ENCODE measurements around the gene NR6A1.

The NR6A1 gene

GRCh38 chr9:124779368-124780059, 8.4 kb upstream of the NR6A1 start:
- no peak overlapping the region for H3K9ac ChIP-seq (ENCODE audit: low read depth, low read length, poor library complexity, severe bottlenecking)
- H2AFZ ChIP-seq (ENCODE audit: low read length): no peak overlapping the region
- H3K36me3 ChIP-seq (ENCODE audit: insufficient read depth, low read length): no peaks in the 10 kb centered on the region
- H3K9me2 ChIP-seq (replicated peaks; ENCODE audit: low read depth, low read length): no peaks in the 10 kb centered on the region
- no peak for TF ChIP-seq EZH2phosphoT487 (IDR thresholded peaks at IDR 0.05; ENCODE audit: borderline replicate concordance)
- TF ChIP-seq, protein P1, sequence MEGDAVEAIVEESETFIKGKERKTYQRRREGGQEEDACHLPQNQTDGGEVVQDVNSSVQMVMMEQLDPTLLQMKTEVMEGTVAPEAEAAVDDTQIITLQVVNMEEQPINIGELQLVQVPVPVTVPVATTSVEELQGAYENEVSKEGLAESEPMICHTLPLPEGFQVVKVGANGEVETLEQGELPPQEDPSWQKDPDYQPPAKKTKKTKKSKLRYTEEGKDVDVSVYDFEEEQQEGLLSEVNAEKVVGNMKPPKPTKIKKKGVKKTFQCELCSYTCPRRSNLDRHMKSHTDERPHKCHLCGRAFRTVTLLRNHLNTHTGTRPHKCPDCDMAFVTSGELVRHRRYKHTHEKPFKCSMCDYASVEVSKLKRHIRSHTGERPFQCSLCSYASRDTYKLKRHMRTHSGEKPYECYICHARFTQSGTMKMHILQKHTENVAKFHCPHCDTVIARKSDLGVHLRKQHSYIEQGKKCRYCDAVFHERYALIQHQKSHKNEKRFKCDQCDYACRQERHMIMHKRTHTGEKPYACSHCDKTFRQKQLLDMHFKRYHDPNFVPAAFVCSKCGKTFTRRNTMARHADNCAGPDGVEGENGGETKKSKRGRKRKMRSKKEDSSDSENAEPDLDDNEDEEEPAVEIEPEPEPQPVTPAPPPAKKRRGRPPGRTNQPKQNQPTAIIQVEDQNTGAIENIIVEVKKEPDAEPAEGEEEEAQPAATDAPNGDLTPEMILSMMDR (conservative IDR thresholded peaks at IDR 0.05; ENCODE audit: low read length): no peak
- H3K4me1 ChIP-seq (ENCODE audit: insufficient read depth, low read length, poor library complexity, severe bottlenecking): no peaks in the 10 kb centered on the region
- no peaks in the 10 kb centered on the region for H3K79me2 ChIP-seq (ENCODE audit: insufficient read depth, low read length)
- H3K27me3 ChIP-seq (ENCODE audit: insufficient read depth, low read length, poor library complexity, severe bottlenecking): no peaks in the 10 kb centered on the region
- no peak overlapping the region for H3K4me2 ChIP-seq (ENCODE audit: low read depth, low read length, poor library complexity, severe bottlenecking)
- H3K4me3 ChIP-seq (ENCODE audit: low read length, poor library complexity, severe bottlenecking): no peak overlapping the region
- no peaks in the 10 kb centered on the region for H3K9me3 ChIP-seq (ENCODE audit: insufficient read depth, low read depth, low read length)
- no peaks in the 10 kb centered on the region for H4K20me1 ChIP-seq (ENCODE audit: insufficient read depth, low read length, poor library complexity, severe bottlenecking)
- H3F3A ChIP-seq (ENCODE audit: low read depth): no peaks in the 10 kb centered on the region

- Histone ChIP-seq H3K27me3 (ENCODE audit: insufficient read depth, low read length, poor library complexity, severe bottlenecking) (no peaks in the 10 kb centered on the region), H4K20me1 (ENCODE audit: insufficient read depth, low read length, poor library complexity, severe bottlenecking) (no peaks in the 10 kb centered on the region), H3K4me3 (ENCODE audit: low read length, poor library complexity, severe bottlenecking) (no peak overlapping the region), H3K4me1 (ENCODE audit: insufficient read depth, low read length, poor library complexity, severe bottlenecking) (no peaks in the 10 kb centered on the region), H3K79me2 (ENCODE audit: insufficient read depth, low read length) (no peaks in the 10 kb centered on the region), H3F3A (ENCODE audit: low read depth) (no peaks in the 10 kb centered on the region), H3K36me3 (ENCODE audit: insufficient read depth, low read length) (no peaks in the 10 kb centered on the region), H3K9ac (ENCODE audit: low read depth, low read length, poor library complexity, severe bottlenecking) (no peak overlapping the region), H3K9me2 (replicated peaks; ENCODE audit: low read depth, low read length) (no peaks in the 10 kb centered on the region), H3K4me2 (ENCODE audit: low read depth, low read length, poor library complexity, severe bottlenecking) (no peak overlapping the region), H2AFZ (ENCODE audit: low read length) (no peak overlapping the region), H3K9me3 (ENCODE audit: insufficient read depth, low read depth, low read length) (no peaks in the 10 kb centered on the region)
- no peak for TF ChIP-seq EZH2phosphoT487 (IDR thresholded peaks at IDR 0.05; ENCODE audit: borderline replicate concordance)
- TF ChIP-seq, protein P1 (conservative IDR thresholded peaks at IDR 0.05; ENCODE audit: low read length): no peak
These were observed 7.7 kb upstream of the NR6A1 start for GRCh38 chr9:124778575-124779367.

DNA sequence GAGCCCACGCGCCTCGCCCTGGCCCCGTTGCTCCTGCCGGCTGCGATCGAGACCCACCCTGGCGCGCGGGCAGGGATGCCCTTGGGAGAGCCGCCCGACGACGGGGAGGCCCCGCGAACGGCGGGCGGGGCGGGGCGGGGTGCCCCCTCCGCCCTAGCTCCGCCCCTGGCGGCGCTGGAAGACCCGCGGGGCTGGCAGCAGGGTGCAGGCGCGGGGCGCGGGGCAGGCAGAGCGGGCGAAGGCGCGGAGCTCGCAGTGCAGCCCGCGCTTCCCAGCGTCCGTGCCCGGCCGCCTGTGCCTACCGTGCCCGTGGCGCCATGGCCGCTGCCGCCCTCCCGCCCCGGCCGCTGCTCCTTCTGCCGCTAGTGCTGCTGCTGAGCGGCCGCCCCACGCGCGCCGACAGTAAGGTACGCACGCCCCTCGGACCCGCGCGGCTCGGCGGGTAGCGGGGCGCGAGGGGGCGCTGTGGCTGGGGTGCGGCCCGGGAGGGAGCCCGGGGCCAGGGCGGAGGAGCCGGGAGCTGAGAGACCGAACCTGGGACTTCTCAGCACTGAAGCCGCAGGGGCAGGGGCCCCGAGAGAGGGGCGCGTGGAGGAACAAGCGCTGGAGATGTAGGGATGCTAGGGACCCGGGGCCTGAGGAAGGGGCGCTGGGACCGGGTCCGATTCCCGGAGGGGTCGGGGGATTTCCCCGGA, 6.0 kb upstream of the NR6A1 start, which contains the start of gene OLFML2A:
OLFML2A (plus strand) TSS at position 180 of the 695 bp plus-strand sequence; CDS start at position 318, 138 bp downstream.
- no peak within 1 kb of the TSS for H2AFZ ChIP-seq (ENCODE audit: low read length)
- no peak within 1 kb of the TSS for H3K4me3 ChIP-seq (ENCODE audit: low read length, poor library complexity, severe bottlenecking)
- no peak within 1 kb of the TSS for H3K4me2 ChIP-seq (ENCODE audit: low read depth, low read length, poor library complexity, severe bottlenecking)
- no peaks in the 10 kb centered on the region for H3K9me2 ChIP-seq (replicated peaks; ENCODE audit: low read depth, low read length)
- TF ChIP-seq, protein P1 (conservative IDR thresholded peaks at IDR 0.05; ENCODE audit: low read length): no peak
- TF ChIP-seq EZH2phosphoT487 (IDR thresholded peaks at IDR 0.05; ENCODE audit: borderline replicate concordance): no peak
- H3K4me1 ChIP-seq (ENCODE audit: insufficient read depth, low read length, poor library complexity, severe bottlenecking): no peaks in the 10 kb centered on the region
- no peaks in the 10 kb centered on the region for H3K27me3 ChIP-seq (ENCODE audit: insufficient read depth, low read length, poor library complexity, severe bottlenecking)
- H4K20me1 ChIP-seq (ENCODE audit: insufficient read depth, low read length, poor library complexity, severe bottlenecking): no peaks in the 10 kb centered on the region
- no peaks in the 10 kb centered on the region for H3K79me2 ChIP-seq (ENCODE audit: insufficient read depth, low read length)
- no peaks in the 10 kb centered on the region for H3K36me3 ChIP-seq (ENCODE audit: insufficient read depth, low read length)
- no peaks in the 10 kb centered on the region for H3K9me3 ChIP-seq (ENCODE audit: insufficient read depth, low read depth, low read length)
- no peak within 1 kb of the TSS for H3K9ac ChIP-seq (ENCODE audit: low read depth, low read length, poor library complexity, severe bottlenecking)
- H3F3A ChIP-seq (ENCODE audit: low read depth): 0 out of 2 replicates have a peak, but pooled peaks cover 3% of the 10 kb centered on the region

Measured in Loucy (cell line).